IMR-90 (cell line): ENCODE data around the gene CFAP45. TPM values are rescaled to one million over a fixed set of nuclear protein-coding genes. Genes with fewer than 3 reads are reported as not detected.

Experiments
- ATAC-seq: fragments of 200-7000 bp; cut with Tn5 transposase; 2 replicates; pipeline ENCODE4 v1.9.1; 2020; ENCODE audit warnings: low read depth, mild to moderate bottlenecking, moderate library complexity
- BruUV-seq: library from RNA; stranded (reverse); fragments of 400-500 nt; replicated peaks from 2 replicates; lab custom pipeline; 2021; lab: Mats Ljungman, UMichigan
- CTCF ChIA-PET: fragments of 300-600 bp; formaldehyde crosslinking; extraction: SDS; loops from one replicate; lab custom pipeline; 2021; ENCODE audit warnings: antibody characterized with exemption; lab: Yijun Ruan, JAX
- POLR2A ChIA-PET: fragments of 300-600 bp; sonication (Branson Sonifier 250); formaldehyde crosslinking; loops from one replicate; lab custom pipeline; 2022; ENCODE audit warnings: antibody characterized with exemption; ENCODE audit not compliant: unreplicated experiment; lab: Charles Lee
- DNase-seq: peaks from one replicate; pipeline ENCODE4 v3.0.0; 2013
- H2AFZ ChIP-seq: replicated peaks from 2 replicates; pipeline ENCODE3; 2013; ENCODE audit warnings: low read length, mild to moderate bottlenecking; ENCODE audit not compliant: poor library complexity
- H2AK5ac ChIP-seq: 2 replicates; pipeline ENCODE4 v1.6.1; 2013; ENCODE audit warnings: low read depth, low read length, inconsistent platforms
- H2AK9ac ChIP-seq: replicated peaks from 2 replicates; pipeline ENCODE3; 2013; ENCODE audit warnings: mild to moderate bottlenecking, low read depth, low read length, moderate library complexity; ENCODE audit not compliant: poor library complexity
- H2BK120ac ChIP-seq: 2 replicates; pipeline ENCODE4 v1.6.1; 2013; ENCODE audit warnings: low read depth, low read length, inconsistent platforms
- H2BK15ac ChIP-seq: 3 replicates; pipeline ENCODE4 v1.6.1; 2013; ENCODE audit warnings: low read depth, low read length, inconsistent platforms
- H2BK20ac ChIP-seq: 2 replicates; pipeline ENCODE4 v1.6.1; 2013; ENCODE audit warnings: low read depth, mild to moderate bottlenecking, inconsistent platforms, low read length, moderate library complexity
- H2BK5ac ChIP-seq: 2 replicates; pipeline ENCODE4 v1.6.1; 2013; ENCODE audit warnings: mild to moderate bottlenecking, low read depth, low read length, inconsistent platforms; ENCODE audit not compliant: poor library complexity, severe bottlenecking
- H3K14ac ChIP-seq: replicated peaks from 2 replicates; pipeline ENCODE4 v1.6.1; 2013; ENCODE audit warnings: low read depth, low read length, inconsistent platforms
- H3K18ac ChIP-seq: 2 replicates; pipeline ENCODE4 v1.6.1; 2013; ENCODE audit warnings: low read depth, low read length, control low read depth
- H3K23ac ChIP-seq: 2 replicates; pipeline ENCODE4 v1.6.1; 2013; ENCODE audit warnings: low read depth, low read length, inconsistent platforms
- H3K27ac ChIP-seq: 2 replicates; pipeline ENCODE4 v1.5.1; 2013; ENCODE audit warnings: mild to moderate bottlenecking, control low read depth, low read length; ENCODE audit not compliant: insufficient read depth
- H3K27me3 ChIP-seq: 2 replicates; pipeline ENCODE4 v1.6.1; 2013; ENCODE audit warnings: low read length; ENCODE audit not compliant: control insufficient read depth, insufficient read depth
- H3K36me3 ChIP-seq: 2 replicates; pipeline ENCODE4 v1.6.1; 2013; ENCODE audit warnings: low read length, mixed read lengths; ENCODE audit not compliant: control insufficient read depth, insufficient read depth
- H3K4ac ChIP-seq: 2 replicates; pipeline ENCODE4 v1.6.1; 2013; ENCODE audit warnings: low read depth, low read length, inconsistent platforms
- H3K4me1 ChIP-seq: 2 replicates; pipeline ENCODE4 v1.6.1; 2013; ENCODE audit warnings: low read length, mixed read lengths; ENCODE audit not compliant: control insufficient read depth, insufficient read depth
- H3K4me2 ChIP-seq: 2 replicates; pipeline ENCODE4 v1.6.1; 2013; ENCODE audit warnings: low read depth, mild to moderate bottlenecking, control low read depth, low read length, moderate library complexity
- H3K4me3 ChIP-seq: 2 replicates; pipeline ENCODE4 v1.5.1; 2013; ENCODE audit warnings: low read depth, mild to moderate bottlenecking, control low read depth, low read length, moderate library complexity; ENCODE audit not compliant: insufficient read depth
- H3K56ac ChIP-seq: 2 replicates; pipeline ENCODE4 v1.6.1; 2013; ENCODE audit warnings: low read length, inconsistent platforms; ENCODE audit not compliant: insufficient read depth; ENCODE audit errors: extremely low read depth
- H3K79me1 ChIP-seq, 2 experiments: 2 replicates each; pipeline ENCODE4 v1.6.1; 2013; ENCODE audit warnings: low read length in 2 of 2, inconsistent platforms in 1 of 2, low read depth in 1 of 2
- H3K9ac ChIP-seq: 2 replicates; pipeline ENCODE4 v1.6.1; 2013; ENCODE audit warnings: low read depth, low read length, control low read depth
- H3K9me1 ChIP-seq: 2 replicates; pipeline ENCODE4 v1.6.1; 2013; ENCODE audit warnings: low read length, inconsistent platforms; ENCODE audit not compliant: insufficient read depth
- H3K9me3 ChIP-seq: 2 replicates; pipeline ENCODE4 v1.6.1; 2013; ENCODE audit warnings: low read length; ENCODE audit not compliant: control insufficient read depth, insufficient read depth
- H4K20me1 ChIP-seq: 2 replicates; pipeline ENCODE4 v1.6.1; 2013; ENCODE audit warnings: low read length, inconsistent platforms; ENCODE audit not compliant: insufficient read depth
- H4K5ac ChIP-seq: 2 replicates; pipeline ENCODE4 v1.6.1; 2013; ENCODE audit warnings: mild to moderate bottlenecking, low read depth, low read length, control low read depth
- H4K8ac ChIP-seq, 2 experiments: 2 replicates each; pipeline ENCODE4 v1.6.1; 2013; ENCODE audit warnings: low read depth in 2 of 2, low read length in 2 of 2, control low read depth in 1 of 2, inconsistent platforms in 1 of 2
- H4K91ac ChIP-seq: 2 replicates; pipeline ENCODE4 v1.6.1; 2013; ENCODE audit warnings: low read depth, low read length, inconsistent platforms; ENCODE audit not compliant: insufficient read depth
- CEBPB ChIP-seq: IDR thresholded peaks from 2 replicates; pipeline ENCODE4 v1.6.1; 2012; ENCODE audit warnings: low read depth, low read length, improper control_type of control experiment
- CTCF ChIP-seq: conservative IDR thresholded peaks from 2 replicates; pipeline ENCODE4 v1.5.1; 2012; ENCODE audit warnings: mild to moderate bottlenecking, low read depth, low read length, improper control_type of control experiment
- FOS ChIP-seq: fragments of 150-350 bp; IDR thresholded peaks from 2 replicates; pipeline ENCODE4 v1.6.1; 2016; ENCODE audit warnings: low read depth, low read length
- MAFK ChIP-seq: IDR thresholded peaks from 2 replicates; pipeline ENCODE4 v1.6.1; 2012; ENCODE audit warnings: low read depth, low read length, improper control_type of control experiment
- MXI1 ChIP-seq: IDR thresholded peaks from 2 replicates; pipeline ENCODE4 v1.6.1; 2012; ENCODE audit warnings: low read depth, mild to moderate bottlenecking, low read length, moderate library complexity, borderline replicate concordance
- NFE2L2 ChIP-seq: fragments of 150-350 bp; IDR thresholded peaks from 2 replicates; pipeline ENCODE4 v1.6.1; 2016; ENCODE audit warnings: low read depth, mild to moderate bottlenecking, low read length
- RAD21 ChIP-seq: IDR thresholded peaks from 2 replicates; pipeline ENCODE4 v1.6.1; 2012; ENCODE audit warnings: low read length, improper control_type of control experiment
- SMC3 ChIP-seq: fragments of 150-350 bp; IDR thresholded peaks from 2 replicates; pipeline ENCODE4 v1.6.1; 2016; ENCODE audit warnings: low read depth, mild to moderate bottlenecking, antibody characterized with exemption, low read length, moderate library complexity
- WGBS, 2 experiments: methylation state at CpG; one replicate each; pipeline versions ENCODE4 v1.1.5 to v1.1.7; 2013; ENCODE audit warnings: missing lambda C conversion rate in 2 of 2; ENCODE audit not compliant: insufficient read length in 1 of 2; ENCODE audit errors: extremely low coverage in 2 of 2; 5-methylcytosine and 5-hydroxymethylcytosine counted together
- dilution Hi-C: fragments of 300-500 bp; cut with HindIII; formaldehyde crosslinking; loops from one replicate; pipeline ENCODE4 v1.14.3; 2018; ENCODE audit warnings: low sequenced_read_pairs; ENCODE audit not compliant: unreplicated experiment
- in situ Hi-C: fragments of 300-500 bp; cut with MboI; formaldehyde crosslinking; loops from 3 replicates; pipeline ENCODE4 v1.14.3; 2019; ENCODE audit warnings: low sequenced_read_pairs, inconsistent platforms, mixed read lengths
- intact Hi-C: fragments of 100-400 bp; cut with micrococcal nuclease; formaldehyde crosslinking; loops from 2 replicates; pipeline ENCODE4 v1.10.0; 2022
- polyA plus RNA-seq, 3 experiments: library from polyadenylated mRNA; depleted of rRNA; stranded (reverse); fragments of >200 nt; gene quantifications; 2 replicates each; pipeline ENCODE4 v1.2.3, GENCODE V29; 2012; ENCODE audit warnings: low replicate concordance in 1 of 3
- total RNA-seq: library from RNA; depleted of rRNA; stranded (reverse); fragments of >200 nt; gene quantifications from 2 replicates; pipeline ENCODE4 v1.2.3, GENCODE V29; 2012

Gene CFAP45
- total and polyA plus RNA-seq, 2 of the 4 experiments (the other 2 are of a cell fraction), result 0.51 to 0.72 TPM

GRCh38 chr1:159879977-159880376 is 20.0 kb downstream of the CFAP45 start:
- intact Hi-C loops, result no loop called here
- peak overlapping the region; percentile 80; the same call in 1 of the 2 replicates for H3K18ac ChIP-seq
- no TSS peak for BruUV-seq

More at GRCh38 chr1:159879977-159880376, 20.0 kb downstream of the CFAP45 start:
- Histone ChIP-seq H3K36me3 (no peaks in the 10 kb centered on the region), H2AFZ (peak overlapping the region; percentile 59), H2AK5ac (peak overlapping the region; percentile 77), H3K4me2 (peak overlapping the region; percentile 74; the same call in 1 of the 2 replicates), H3K9me1 (peaks cover 18% of the 10 kb centered on the region), H2AK9ac (no peak overlapping the region), H3K79me1 (no peaks in the 10 kb centered on the region), H3K4me3 (no peak overlapping the region), H3K4me1 (peaks cover 15% of the 10 kb centered on the region), H3K4ac (peak overlapping the region; percentile 82; the same call in 1 of the 2 replicates), H4K91ac (peak overlapping the region; percentile 52), H2BK5ac (peak overlapping the region; percentile 37), H2BK20ac (peak overlapping the region; percentile 86), H4K8ac (peak overlapping the region; percentile 1 to 85; a peak in 2 of 4 replicates), H3K27me3 (no peaks in the 10 kb centered on the region), H2BK15ac (peak overlapping the region; percentile 25; the same call in 2 of the 3 replicates), H3K9me3 (no peaks in the 10 kb centered on the region), H4K5ac (peak overlapping the region; percentile 70; the same call in 1 of the 2 replicates), H4K20me1 (no peaks in the 10 kb centered on the region), H3K27ac (no peak overlapping the region), H3K14ac (peak overlapping the region; percentile 48; the same call in 1 of the 2 replicates), H3K56ac (no peak overlapping the region), H3K23ac (peak overlapping the region; percentile 48; the same call in 1 of the 2 replicates), H3K9ac (no peak overlapping the region), H2BK120ac (peak overlapping the region; percentile 69)
- ChIA-PET CTCF (interaction anchor here (1.2 kb wide), 2 partner anchors 17 to 81 kb away, joined by 3 read pairs; no protein-coding TSS in a partner anchor), POLR2A (no interaction called here)
- TF ChIP-seq FOS, result peak; percentile 68
- peak; percentile 96 for TF ChIP-seq MAFK
- 0 out of 2 replicates have a peak, but pooled peaks have one; percentile 5 for TF ChIP-seq SMC3
- TF ChIP-seq CTCF, result no peak
- TF ChIP-seq MXI1, result no peak
- peak; percentile 97 for TF ChIP-seq CEBPB
- TF ChIP-seq RAD21, result no peak
- peak; percentile 96 for TF ChIP-seq NFE2L2
- peak; percentile 87 for DNase-seq
- no CpG with 5 or more reads among the region's 4 CpGs for WGBS, 2 experiments
- in situ Hi-C loops (loop anchor here (25.0 kb wide), 1 partner anchor 668 kb away; the partner anchor contains the start of gene ACKR1), dilution Hi-C loops (loop anchor here (25.0 kb wide), 1 partner anchor 93 kb away; the partner anchor contains the start of gene DUSP23)
- ATAC-seq, result peak; percentile 33
